ENCODE results near the gene ARHGEF26. TPM values are rescaled to one million over a fixed set of nuclear protein-coding genes. Genes with fewer than 3 reads are reported as not detected.

ARHGEF26 gene
- total RNA-seq, 1 experiment from 2014 or later: 7.2 TPM

DNA sequence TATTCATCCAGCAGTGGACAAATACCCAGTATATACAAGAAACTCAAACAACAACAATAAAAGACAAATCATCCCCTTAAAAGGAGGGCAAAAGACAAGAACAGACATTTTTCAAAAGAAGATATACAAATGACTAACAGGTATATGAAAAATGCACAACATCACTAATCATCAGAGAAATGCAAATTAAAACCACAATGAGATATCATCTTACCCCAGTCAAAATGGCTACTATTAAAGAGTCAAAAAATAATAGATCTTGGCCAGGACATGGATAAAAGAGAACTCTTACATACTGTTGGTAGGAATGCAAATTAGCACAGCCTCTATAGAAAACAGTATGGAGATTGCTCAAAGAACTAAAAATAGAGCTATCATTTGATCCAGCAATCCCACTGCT is 186.2 kb downstream of the ARHGEF26 start:
- Histone ChIP-seq H3K27me3 (ENCODE audit: insufficient read depth, low read length) (no peaks in the 10 kb centered on the region), H2AFZ (ENCODE audit: low read depth, low read length, poor library complexity, severe bottlenecking) (no peak overlapping the region), H3K9ac (ENCODE audit: low read length) (no peak overlapping the region), H4K20me1 (ENCODE audit: insufficient read depth) (peaks cover 12% of the 10 kb centered on the region), H3K36me3 (ENCODE audit: control insufficient read depth in 1 of 2, insufficient read depth in 2 of 2, low read length in 2 of 2) (peaks cover 36 to 47% of the 10 kb centered on the region in 2 experiments), H3K4me1 (ENCODE audit: control insufficient read depth in 1 of 2, insufficient read depth in 2 of 2, low read length in 2 of 2) (no peaks in the 10 kb centered on the region), H3K27ac (ENCODE audit: low read depth, low read length) (no peak overlapping the region), H3K9me3 (ENCODE audit: control insufficient read depth in 1 of 2, insufficient read depth in 1 of 2, low read depth in 1 of 2, low read length in 2 of 2) (no peaks in the 10 kb centered on the region), H3K9me2 (ENCODE audit: insufficient read depth) (no peaks in the 10 kb centered on the region), H3K79me2 (ENCODE audit: insufficient read depth, low read length) (peaks cover 55% of the 10 kb centered on the region), H3K4me2 (ENCODE audit: low read length) (no peak overlapping the region), H3K4me3 (replicated peaks in 1 of 2; ENCODE audit: low read depth in 1 of 2, low read length in 2 of 2) (no peak overlapping the region)
- intact Hi-C loops (cut with micrococcal nuclease): no loop called here
- POLR2A ChIA-PET: no interaction called here
- CTCF ChIA-PET: no interaction called here
- TF ChIP-seq SIN3A (IDR thresholded peaks at IDR 0.05; ENCODE audit: low read depth) (no peak), ELF1 (IDR thresholded peaks at IDR 0.05; ENCODE audit: borderline replicate concordance, low read depth) (no peak), RAD21 (IDR thresholded peaks at IDR 0.05; ENCODE audit: low read depth) (no peak), SP1 (IDR thresholded peaks at IDR 0.05; ENCODE audit: low read depth) (no peak), EZH2 (IDR thresholded peaks at IDR 0.05) (no peak), SRF (IDR thresholded peaks at IDR 0.05; ENCODE audit: low read depth) (no peak)
- TF ChIP-seq, protein P1, sequence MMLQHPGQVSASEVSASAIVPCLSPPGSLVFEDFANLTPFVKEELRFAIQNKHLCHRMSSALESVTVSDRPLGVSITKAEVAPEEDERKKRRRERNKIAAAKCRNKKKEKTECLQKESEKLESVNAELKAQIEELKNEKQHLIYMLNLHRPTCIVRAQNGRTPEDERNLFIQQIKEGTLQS (IDR thresholded peaks at IDR 0.05): no peak
- no peak for ATAC-seq
- RAD21 ChIA-PET (ENCODE audit: low non-redundant PET in 1 of 2, low total read pairs in 2 of 2, uncharacterized antibody in 2 of 2, unreplicated experiment in 2 of 2): no interaction called here
- DNase-seq (ENCODE audit: low read depth, low spot score): no peak
- no TSS peak for BruUV-seq (replicated peaks)

Other genes with a start within 250 kb of the ARHGEF26 start
- gene DHX36, start 203.1 kb downstream of the ARHGEF26 start, total RNA-seq (2021; ENCODE audit: unreplicated experiment): 49.9 TPM

Data from HCT116 (cell line).